AG09319 (cell line): ENCODE results near the gene TLCD4.
A peak's percentile ranks its signal among the peaks of the same experiment; 100 is the strongest.

Experiments
- DNase-seq: peaks from one replicate; pipeline ENCODE4 v3.0.0-alpha.2; 2010; ENCODE audit warnings: low read depth; ENCODE audit errors: extremely low read depth
- TF ChIP-seq, protein P1 (sequence below): IDR thresholded peaks from 2 replicates; pipeline ENCODE4 v1.5.1; 2011; ENCODE audit warnings: low read depth, mild to moderate bottlenecking, inconsistent platforms, low read length, moderate library complexity

The TLCD4 gene

DNA sequence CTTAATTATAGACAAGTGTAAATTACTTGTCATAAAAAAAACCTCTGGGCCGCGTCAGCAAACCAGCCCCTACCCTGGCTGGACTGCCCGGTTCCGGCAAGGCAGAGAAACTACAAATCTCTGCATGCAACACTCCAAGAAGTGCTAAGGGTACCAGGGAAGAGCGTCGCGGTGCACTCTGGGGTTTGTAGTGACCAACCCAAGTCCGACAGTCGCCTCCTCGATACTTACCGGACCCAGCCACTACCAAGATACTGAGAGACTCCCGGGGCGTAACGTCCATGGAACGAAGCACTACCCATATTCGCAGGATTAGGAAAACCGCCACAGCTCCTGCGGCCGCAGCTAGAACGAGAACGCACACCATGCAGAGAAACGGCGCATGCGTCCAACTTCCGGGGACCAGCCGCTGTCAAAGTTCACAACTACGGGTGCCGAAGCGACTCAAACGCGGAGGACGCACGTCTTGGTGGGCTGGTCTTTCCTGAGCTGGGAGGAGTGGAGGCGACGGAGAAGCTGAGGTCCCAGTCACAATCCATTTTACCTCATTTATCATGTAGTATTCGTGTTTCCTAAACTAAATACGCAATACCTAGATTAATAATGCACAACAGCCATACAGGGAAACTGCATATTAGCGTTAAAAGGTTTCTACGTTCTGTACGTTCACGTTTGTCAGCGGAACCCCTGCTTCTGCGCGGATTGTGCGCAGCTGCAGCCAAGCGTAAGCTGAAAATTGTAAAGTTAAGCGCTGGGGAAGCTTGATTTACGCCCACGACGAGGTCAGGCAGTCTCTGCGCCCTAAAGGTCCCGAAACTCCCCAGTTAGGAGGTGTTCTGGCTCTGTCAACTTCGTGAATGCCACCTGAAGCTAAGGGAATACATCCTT, 44.4 kb upstream of the TLCD4 start, which contains the start of gene ALG14:
Gene ALG14, minus strand, starts transcription at position 420 of the 888 bp plus-strand sequence. Its CDS starts 53 bp downstream, at position 367.
- TF ChIP-seq, protein P1, sequence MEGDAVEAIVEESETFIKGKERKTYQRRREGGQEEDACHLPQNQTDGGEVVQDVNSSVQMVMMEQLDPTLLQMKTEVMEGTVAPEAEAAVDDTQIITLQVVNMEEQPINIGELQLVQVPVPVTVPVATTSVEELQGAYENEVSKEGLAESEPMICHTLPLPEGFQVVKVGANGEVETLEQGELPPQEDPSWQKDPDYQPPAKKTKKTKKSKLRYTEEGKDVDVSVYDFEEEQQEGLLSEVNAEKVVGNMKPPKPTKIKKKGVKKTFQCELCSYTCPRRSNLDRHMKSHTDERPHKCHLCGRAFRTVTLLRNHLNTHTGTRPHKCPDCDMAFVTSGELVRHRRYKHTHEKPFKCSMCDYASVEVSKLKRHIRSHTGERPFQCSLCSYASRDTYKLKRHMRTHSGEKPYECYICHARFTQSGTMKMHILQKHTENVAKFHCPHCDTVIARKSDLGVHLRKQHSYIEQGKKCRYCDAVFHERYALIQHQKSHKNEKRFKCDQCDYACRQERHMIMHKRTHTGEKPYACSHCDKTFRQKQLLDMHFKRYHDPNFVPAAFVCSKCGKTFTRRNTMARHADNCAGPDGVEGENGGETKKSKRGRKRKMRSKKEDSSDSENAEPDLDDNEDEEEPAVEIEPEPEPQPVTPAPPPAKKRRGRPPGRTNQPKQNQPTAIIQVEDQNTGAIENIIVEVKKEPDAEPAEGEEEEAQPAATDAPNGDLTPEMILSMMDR: no peak

DNA sequence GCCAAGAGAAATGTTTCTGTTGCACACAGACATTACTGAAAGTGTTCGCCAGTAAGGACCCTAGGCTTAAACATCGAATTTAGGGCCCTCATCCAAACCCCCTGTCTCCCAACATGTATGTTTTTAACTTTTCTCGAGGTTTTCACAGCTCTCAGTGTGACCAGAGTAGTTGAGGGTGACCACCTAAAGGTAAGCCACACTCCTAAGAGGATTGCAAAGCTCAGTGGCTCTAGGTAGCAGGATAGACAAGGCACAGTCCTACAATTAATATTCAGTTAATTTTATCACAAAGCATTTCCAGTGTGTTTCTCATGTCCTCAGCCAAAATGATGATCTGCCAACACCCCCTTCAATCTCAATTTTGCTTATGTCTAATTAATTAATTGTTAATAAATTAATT, 43.7 kb upstream of the TLCD4 start:
- DNase-seq: no peak
- TF ChIP-seq, protein P1: no peak

More for the DNA sequence above, 44.4 kb upstream of the TLCD4 start, which contains the start of gene ALG14:
- DNase-seq: peak; percentile 87

DNA sequence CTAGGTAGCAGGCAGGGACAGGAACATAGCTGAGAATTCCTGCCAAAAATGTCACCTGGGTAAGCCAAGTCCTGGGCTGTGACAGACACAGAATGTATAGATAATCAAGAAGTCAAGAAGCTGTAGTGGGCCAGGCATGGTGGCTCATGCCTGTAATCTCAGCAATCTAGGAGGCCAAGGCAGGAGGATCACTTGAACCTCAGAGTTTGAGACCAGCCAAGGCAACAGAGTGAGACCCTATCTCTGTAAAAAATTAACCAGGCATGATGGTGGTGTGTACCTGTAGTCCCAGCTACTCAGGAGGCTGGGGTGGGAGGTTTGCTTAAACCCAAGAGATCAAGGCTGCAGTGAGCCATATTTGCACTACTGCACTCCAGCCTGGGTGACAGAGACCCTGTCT, 41.1 kb upstream of the TLCD4 start:
- TF ChIP-seq, protein P1: no peak
- no peak for DNase-seq

DNA sequence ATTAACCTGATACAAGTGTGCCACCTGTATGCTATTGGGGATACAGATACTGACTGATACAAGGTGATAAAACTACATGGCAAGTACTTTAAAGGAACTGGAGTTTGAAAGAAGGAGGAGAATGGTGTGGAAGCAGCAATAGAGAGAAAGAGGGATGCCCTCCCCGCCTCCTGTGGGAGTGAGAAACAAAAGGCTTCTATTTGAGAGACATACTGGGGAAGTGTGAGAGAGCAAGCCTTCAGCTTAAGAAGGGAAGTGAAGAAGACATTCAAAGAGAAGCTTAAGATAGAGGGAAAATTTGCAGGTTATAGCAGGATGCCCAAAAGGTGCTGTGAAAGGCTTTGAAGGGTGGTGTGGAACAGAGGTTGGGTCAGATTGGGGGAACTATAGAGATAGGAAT, 36.7 kb upstream of the TLCD4 start:
- TF ChIP-seq, protein P1: no peak
- no peak for DNase-seq

DNA sequence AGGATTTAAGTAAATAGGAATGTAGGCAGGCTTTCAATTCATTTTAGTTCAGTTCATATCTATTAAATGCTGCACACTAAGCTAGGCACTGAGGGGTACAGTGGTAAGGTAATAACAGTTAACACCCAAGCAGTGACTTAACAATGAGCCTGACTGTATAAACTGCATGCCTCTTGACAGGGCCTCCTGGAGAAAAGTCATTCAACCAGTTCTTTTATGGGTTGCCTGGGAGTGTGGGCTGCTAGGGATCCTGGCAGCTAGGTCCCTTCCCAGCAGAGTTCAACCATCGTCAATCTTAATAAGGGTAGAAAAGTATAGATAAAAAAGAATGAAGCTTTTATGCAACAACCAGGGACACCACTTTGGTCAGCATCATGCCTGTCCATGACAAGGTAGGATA, 36.3 kb upstream of the TLCD4 start:
- TF ChIP-seq, protein P1: no peak
- DNase-seq: no peak

DNA sequence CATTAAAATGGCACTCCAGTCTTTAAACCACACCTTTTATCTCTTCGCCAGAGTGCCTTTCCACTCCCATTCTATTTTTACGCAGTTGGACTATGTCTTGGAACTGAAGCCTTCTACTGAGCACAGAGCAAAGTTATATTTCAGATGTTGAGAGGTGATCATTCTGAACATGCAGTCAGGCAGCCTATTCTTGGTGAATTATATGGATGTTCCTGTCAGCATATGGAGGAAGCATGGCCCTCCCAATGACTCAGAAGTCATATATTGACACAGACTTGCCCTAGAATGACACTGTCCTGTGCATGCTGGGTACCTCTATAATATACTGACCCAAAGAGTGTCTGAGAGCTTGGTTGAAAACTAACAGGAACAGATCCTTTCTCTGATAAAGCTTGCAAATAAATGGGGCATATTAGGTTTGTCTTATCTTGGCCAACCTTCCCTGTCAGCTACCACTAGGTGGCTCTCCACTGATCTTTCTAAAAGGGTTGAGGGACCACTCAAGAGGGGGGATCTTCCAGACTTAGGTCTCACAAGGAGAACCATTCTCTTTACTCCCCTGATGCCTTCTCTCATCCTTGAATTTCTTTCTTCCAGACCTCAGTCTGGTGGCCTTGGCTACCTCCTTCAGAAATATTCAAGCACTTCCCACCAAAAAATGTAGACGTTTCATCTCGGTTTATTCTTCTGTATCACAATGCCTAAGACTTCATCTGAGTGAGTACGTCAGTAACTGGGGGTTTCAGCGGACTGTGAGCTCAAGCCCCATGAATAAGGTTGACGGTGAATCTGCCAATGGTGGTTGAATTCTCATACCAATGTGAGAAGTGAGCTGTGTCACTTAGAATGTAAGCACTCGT, 32.6 kb upstream of the TLCD4 start:
- DNase-seq: no peak
- TF ChIP-seq, protein P1: peak; percentile 53
